CD4-positive, alpha-beta T cell treated with Interleukin-4 for 1 hour (primary cell): ENCODE data around the gene ZDHHC13.
"Not testable (repeated sequence)": the region's sequence is repeated elsewhere in the genome, so short reads cannot be mapped to it uniquely, and the experiment has no call there.

Experiments
- DNase-seq, 2 donors: peaks; one replicate each; pipeline ENCODE4 v3.0.0-alpha.2; 2020 to 2022

Gene ZDHHC13

DNA sequence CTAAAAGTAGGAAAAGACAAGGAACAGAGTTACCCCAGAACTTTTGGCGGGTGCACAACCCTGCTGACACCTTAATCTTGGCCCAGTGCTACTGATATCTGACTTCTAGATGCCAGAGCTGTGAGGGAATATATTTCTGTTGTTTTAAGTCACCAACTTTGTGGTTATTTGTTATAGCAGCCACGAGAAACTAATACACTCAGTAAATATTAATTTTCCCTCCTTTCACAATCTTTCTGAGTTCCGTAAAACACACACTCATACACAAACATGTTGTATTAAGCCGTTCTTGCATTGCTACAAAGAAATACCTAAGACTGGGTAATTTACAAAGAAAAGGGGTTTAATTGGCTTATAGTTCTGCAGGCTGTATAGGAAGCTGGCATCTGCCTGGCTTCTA is 16.1 kb upstream of the ZDHHC13 start:
- no peak for DNase-seq

DNA sequence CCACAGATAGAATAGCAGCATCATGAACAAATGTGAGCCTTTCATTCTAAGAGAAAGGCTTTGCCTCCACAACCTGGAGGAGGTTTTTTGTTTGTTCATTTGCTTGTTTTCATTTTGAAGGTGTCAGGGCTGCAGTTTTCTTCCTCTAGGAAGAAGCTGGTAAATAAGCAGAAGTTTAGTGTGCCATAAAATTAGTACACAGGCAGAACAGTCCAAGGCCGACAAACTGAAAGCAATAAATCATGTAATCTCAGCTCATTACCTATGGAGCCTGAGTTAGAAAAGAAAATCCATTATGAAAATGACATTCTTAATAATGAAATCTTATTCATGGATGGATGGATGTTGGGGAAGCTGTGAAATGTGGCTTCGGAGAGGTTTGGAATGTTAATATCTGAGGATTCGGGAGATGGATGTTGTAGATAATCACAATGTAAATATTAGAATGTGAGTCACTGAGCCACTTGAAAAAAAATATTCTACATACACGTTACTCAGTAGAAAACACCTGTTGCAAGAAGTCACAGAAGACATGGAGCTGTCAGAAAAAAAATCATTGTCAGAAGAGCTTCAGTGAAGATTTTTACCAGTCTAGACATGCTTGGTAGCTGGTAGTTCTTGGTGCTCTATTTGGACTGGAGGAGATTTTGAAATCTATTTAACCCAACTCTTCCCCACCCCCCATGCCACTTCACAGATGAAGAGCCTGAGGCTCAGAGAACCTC is 15.0 kb upstream of the ZDHHC13 start:
- DNase-seq = no peak

DNA sequence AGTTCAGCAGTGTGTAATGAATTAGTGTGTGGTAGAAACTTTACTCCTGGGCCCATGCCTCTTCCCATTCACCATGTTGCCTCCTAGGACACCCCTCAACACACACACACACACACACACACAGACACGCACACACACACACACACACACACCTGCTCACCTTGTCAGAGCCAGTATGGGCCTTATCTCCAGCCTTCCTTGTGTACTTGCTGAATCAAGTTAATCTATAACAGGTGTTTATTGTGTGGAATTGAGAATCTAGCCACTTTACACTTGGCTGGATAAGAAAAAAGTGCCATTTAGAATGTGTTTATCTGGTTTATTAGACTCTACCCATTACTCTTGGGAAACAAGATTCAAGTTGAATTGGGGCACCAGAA is 14.5 kb upstream of the ZDHHC13 start:
- no peak for DNase-seq

DNA sequence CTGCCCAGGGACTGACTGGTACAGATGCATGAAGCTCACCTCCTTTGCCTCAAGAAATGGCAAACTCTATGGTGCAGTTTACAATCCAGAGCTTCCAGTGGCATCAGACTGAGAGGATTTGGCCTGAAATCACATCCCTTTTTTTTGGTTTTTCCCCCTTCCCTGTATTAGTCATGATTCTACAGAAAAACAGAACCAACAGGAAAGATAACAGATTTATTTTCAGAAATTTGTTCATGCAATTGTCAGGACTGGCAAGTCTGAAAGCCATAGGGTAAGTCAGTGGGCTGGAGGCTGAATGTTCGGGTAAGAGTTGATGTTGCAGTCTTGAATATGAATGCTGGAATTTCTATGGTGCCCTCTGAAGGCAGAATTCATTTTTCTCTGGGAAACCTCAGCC is 12.0 kb upstream of the ZDHHC13 start:
- DNase-seq = no peak

DNA sequence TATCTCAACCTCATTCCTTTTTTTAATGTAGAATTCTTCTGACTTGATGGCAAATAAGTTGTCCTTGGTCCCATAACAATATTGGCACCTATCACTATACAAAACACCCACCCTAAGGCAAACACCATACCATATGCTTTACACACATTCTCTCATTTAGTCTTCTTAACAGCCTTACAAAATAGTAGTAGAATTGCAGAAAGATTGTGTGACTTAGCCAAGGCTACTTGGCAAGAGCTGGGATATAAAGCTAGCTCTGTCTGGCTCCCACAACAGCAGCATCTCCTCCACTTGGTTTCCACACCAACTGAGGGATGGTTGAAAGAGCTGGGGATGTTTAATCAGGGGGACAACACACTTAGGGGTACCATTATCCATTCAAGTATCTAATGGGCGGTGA is 9.8 kb upstream of the ZDHHC13 start:
- no peak for DNase-seq

DNA sequence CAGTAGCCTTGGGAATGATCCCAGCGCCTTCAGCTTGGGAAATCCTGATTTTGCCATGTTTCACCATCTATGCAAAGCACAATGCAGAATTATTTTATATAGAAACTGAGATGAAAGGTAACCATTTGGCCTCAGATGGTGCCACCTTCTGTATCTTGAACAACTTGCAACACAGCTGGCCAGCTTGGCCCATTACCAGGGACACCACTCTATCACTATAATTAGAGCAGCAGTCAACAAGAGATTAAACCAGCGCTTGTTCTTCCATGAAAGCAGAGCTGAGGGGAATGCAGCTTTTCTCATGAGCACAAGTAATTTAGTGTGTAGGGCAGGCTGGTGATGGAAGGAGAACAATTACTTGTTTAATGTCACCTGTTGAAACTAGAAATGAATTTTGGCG is 6.7 kb upstream of the ZDHHC13 start:
- DNase-seq = no peak

DNA sequence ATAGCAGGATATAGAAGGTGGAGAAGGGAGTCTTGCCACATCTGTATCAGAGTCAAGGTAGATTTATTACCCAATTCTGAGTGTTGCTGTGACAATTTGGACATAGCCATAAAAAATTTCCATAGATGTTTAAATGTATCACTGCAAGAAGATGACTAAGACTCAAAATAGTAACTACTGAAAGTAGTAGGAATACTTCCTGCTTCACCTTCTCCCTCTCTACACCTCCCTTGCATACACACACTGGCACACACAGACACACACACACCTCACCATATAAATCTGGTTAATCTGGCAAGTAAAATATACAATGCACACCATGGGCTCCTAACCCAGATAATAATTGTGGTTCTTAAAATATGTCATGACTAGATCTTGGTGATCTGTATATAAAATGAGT is 5.2 kb upstream of the ZDHHC13 start:
- DNase-seq = no peak

DNA sequence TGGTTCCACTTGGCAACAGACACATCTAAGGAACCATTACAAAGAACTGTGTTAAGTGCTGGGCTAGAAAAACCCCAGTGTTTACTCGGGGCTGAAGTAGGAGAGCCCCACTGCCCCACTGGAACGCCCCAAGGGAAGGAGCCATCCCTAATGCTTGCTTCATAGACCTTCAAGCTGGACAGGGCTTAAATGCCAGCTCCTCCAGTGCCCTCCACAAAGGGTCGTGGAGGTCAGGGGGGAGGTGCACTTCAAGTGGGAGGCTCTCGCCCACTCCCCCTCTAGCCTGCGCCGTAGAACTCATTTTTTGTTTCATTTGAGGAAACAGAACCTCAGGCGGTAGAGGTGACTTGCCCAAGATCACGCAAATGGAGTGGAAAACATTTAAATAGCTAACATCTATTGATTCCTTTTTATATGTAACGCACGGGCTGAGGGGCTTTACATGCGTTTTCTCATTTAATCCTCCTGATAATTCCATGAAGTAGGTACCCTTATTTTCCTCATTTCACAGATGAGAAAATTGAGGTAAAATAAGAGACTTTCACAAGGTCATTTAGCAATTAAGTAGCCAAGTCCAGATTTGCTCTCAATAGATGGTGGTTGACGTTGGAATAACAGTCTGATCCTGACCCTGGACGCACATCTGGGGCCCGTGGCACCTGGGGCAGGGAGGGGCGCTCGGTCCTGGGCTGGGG is 545 bp upstream of the ZDHHC13 start:
- DNase-seq = no peak

DNA sequence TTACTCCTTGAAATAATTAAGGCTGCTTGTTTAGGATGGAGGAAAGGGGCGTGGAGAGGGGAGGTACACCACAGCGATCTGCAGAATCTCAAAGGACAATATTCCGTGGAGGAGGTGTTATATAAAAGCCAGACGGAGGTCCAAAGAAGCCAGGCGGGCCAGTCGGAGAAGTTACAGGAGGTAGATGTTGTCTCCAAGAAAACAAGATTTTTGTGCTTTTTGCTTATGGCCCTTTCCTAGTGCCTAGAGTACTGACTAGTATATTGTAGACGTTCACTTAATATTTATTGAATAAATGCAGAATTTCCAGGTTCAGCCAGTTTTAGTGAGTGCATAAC is 761 bp downstream of the ZDHHC13 start:
- DNase-seq = no peak

DNA sequence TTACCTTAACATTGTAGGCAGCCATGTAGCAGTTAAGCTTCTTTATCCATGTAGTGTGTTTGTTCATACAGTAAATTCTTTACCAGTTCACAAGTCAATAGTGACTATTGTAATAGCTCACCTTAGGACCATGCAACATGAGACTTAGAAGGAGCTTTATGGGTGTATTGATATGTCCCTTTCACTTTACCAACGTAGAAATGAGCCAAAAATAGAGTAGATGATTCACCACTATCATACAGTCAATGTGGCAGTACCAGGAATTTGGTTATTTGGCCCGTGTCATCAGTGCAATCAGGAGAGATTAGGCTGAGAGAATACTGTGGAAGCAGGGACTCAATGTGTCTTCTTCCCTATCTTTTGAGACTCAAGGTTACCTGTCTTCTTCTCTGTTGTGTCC is 4.7 kb downstream of the ZDHHC13 start:
- DNase-seq = no peak

DNA sequence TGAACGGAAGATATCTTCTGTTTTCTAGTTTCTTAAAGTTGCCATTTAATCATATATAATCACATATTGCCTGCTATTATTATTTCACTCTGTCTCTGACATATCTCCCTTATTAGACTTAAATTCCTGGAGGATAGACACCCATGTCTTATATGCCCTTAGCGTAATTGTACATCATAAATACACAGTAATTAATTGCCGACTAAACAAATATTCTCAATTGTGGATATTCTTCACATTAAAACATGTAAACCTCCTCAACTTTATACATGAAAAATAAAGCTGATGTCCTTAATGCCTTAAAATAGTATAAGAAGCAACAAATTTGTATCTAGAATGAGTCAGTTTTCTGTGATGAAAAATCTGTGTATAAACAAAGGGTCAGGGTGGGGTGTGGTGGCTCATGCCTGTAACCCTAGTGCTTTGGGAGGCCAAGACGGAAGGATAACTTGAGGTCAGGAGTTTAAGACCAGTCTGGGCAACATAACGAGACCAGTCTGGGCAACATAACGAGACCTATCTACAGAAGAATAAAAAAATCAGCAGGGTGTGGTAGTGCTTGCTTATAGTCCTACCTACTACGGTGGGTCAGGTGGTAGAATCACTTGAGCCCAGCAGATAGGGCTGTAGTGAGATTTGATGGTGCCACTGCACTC is 6.1 kb downstream of the ZDHHC13 start:
- DNase-seq = no peak

DNA sequence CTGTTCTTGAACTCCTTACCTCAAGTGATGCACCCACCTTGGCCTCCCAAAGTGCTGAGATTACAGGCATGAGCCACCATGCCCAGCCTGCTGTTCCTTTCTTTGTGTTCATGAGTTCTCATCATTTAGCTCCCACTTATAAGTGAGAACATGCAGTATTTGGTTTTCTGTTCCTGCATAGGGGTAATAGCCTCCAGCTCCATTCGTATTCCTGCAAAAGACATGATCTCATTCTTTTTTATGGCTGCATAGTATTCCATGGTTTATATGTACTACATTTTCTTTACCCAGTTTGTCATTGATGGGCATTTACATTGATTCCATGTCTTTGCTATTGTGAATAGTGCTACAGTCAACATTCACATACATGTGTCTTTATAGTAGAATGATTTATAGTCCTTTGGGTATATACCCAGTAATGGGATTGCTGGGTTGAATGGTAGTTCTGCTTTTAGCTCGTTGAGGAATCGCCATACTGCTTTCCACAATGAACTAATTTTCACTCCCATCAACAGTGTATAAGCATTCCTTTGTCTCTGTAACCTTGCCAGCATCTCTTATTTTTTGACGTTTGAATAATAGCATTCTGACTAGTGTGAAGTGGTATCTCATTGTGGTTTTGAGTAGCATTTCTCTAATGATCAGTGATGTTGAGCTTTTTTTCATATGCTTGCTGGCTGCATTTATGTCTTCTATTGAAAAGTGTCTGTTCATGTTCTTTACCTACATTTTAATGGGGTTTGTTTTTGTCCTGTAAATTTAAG is 9.8 kb downstream of the ZDHHC13 start:
- not testable (repeated sequence) for DNase-seq

DNA sequence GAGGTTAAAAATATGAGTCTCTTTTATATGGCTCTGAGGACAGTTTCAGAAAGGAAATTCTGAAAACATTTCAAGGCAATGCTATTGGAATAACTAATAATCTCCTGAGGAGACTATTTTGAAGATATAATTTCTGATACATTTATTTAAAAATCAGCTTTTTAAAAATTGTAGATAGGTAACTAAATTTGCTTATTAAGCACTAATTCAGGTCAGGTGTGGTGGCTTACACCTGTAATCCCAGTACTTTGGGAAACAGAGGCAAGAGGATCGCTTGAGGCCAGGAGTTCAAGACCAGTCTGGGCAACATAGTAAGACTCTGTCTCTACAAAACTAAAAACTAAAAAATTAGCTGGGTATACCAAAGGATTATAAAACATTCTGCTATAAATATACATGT is 17.0 kb downstream of the ZDHHC13 start:
- DNase-seq = no peak

DNA sequence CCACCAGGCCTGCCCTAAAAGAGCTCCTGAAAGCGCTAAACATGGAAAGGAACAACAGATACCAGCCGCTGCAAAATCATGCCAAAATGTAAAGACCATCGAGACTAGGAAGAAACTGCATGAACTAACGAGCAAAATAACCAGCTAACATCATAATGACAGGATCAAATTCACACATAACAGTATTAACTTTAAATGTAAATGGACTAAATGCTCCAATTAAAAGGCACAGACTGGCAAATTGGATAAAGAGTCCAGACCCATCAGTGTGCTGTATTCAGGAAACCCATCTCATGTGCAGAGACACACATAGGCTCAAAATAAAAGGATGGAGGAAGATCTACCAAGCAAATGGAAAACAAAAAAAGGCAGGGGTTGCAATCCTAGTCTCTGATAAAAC is 19.9 kb downstream of the ZDHHC13 start:
- DNase-seq = not testable (repeated sequence)

DNA sequence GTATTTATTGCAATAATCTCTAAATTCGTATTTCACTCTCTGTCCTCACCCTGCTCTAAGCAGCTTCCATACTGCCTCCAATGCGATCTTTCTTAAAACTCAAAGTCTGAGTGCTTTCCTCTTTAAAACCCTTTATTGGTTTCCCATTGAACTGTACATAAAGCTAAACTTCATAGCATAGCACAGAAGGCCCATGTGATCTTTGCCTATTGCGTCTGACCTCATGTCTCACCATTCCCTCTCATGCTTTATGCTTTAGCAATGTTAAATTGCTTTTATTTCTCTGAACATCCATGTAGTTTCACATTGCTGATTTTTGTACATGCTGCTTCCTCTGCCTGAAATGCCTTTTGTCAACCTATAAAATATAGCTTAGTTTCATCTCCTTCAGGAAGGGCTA is 28.4 kb downstream of the ZDHHC13 start:
- DNase-seq = no peak

DNA sequence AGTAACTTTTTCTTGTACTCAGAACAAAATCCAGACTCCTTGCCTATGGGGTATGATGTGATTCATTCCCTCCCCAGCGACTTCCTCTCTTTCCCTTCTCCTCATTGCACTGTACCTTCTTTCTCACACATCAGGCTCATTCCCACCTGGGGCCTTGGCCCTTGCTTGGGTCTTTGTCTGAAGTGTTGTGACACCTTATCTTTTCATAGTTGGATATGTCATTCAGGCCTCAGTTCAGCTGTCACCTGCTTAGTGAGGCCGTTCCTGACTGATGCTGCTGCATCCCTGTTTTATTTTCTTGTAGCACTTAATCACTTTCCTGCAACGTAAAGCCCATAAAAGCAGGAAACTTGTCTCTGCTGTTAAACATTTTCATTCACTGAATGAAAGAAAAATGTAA is 39.9 kb downstream of the ZDHHC13 start:
- no peak for DNase-seq

DNA sequence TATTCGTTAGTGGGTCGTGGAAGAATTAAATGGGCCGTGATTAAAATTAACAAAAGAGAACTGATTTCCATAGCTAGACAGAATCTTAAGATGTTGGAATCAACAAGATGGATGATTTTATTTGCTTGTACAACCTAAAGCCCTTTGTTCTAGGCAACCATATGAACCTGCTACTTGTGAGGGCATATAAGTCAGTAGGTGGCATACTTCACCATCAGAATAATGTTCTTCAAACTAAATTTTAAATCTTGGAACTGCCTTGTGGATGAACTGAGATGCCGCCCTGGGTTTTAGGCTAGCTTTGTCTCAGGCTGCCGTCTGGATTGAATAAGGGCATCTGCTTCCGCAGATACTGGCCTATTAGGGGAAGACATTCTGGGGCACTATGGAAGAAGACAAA is 43.9 kb downstream of the ZDHHC13 start:
- DNase-seq = no peak

DNA sequence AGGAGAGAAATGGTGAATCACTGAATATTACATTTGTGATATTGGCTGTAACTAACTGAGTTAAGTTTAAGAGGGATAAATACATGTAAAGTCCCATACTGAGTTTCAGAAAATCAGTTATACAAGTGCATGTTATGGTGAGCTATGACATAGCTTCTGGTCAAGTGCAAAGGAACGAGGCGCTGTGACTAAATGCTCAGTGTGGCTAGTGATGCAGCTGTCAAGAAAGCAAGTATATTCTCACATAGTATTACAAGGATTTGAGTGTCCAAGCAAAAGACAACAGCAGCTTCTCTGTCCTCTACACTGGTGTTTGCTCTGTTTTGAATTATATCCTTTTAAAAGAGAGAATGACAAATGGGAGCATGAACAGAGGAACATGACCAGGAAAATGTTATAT is 44.7 kb downstream of the ZDHHC13 start:
- no peak for DNase-seq

DNA sequence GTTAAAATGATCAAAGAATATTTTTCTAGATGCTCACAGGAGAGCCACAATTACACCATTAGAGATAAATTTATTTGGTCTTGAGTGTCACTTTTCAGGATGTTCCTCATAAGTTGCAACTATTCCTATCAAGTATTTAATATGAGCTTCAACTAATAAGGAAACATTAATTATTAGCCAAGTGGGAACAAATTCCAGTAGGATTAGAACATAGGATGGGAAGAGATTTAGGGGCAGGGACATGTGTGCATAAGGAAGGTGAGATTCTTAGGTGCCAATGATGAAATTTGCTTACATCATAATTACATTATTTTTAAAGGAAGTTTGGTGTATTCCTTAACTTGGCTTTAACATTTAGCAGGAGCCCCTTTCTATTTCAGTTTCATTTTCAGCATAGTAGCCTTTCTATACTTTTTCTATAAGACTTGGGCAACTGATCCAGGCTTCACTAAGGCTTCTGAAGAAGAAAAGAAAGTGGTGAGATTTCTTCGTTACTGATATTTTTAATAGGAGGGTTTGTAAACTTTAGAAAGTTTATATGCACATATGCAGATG is 46.1 kb downstream of the ZDHHC13 start:
- no peak for DNase-seq

DNA sequence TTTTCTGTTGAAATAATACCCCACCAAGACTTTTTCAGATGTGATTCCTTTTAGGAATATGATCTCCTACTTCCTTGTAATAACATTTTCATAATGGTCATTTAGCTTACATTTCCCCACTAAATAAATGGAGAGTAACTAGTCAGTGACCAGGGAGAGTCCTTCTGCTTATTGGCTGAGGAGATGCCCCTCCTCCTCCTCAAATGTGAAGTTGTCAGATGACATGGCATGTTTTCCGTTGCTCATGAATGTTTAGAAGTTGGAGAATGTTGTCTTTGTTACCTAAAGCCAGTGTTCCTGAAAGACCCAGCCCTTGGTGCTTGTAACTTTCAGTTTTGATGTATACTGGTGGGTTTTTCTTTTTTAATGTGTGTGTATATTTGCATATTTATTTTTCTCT is 46.6 kb downstream of the ZDHHC13 start:
- no peak for DNase-seq

DNA sequence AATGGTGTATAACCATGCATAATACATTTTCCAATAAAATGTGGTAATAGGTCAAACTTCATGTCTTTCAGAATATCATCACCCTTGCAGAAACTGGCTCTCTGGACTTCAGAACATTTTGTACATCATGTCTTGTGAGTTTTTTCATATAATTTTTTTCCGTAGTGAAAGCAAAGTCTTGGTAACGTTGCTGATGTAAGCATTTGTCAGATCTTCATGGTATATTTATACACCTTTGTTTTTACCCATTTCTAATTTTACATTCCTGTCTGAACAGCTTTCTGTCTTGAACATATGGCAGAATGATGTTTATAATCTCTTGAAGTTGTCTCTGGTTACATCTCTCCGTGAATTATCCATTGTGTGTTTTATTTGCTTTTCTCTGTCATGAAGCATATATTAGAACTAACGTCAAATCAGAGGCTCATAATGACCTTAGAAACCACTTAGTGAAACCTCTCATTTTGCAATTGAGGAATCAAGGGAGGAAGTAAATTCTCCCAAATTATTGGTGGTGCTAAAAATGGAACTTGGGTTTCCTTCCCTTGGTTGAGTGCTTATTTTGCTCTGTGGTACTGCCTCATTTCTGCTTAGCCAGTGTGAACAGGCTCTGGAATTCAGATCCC is 47.4 kb downstream of the ZDHHC13 start:
- no peak for DNase-seq

DNA sequence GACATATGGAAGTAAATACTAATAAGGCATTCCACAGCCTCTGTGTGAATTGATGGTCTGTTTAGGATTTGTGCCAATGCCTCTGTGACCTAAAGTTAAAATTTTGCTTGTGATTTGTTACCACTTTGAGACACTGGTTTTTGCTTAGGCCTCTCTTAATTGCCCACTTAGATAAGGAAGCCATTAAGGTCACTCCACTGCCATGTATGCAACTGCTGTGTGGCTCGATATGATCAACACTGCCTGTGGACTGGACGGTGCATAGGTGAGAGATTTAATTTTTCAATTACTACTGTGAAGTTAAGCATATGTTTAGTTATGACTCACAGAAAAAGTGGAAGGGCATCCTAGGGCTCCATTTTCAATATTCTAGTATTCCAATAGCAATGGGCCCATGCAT is 47.9 kb downstream of the ZDHHC13 start:
- no peak for DNase-seq

DNA sequence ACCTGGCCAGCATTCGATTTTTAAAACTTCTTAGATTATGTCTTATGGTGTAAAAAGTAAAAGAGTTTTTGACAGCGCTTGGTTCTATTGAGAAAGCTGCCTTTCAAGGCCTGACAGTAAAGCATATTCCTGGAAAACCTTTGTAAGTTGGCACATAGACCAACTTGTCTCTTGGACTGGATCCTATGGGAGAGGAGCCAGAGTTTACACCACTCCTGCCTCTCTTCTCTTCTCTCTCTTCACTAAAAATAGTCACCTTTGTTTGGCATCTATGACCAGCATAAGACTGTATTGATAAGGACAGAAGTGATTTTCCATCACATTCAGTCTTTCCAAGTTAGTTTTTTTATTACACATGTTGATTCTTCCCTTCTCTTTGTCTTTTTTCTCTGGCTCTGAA is 51.1 kb downstream of the ZDHHC13 start:
- DNase-seq = no peak
